Endometrial microvascular endothelial cells (primary cell): ENCODE measurements around the gene DAG1. TPM values are rescaled to one million over a fixed set of nuclear protein-coding genes. Genes with fewer than 3 reads are reported as not detected.

ENCODE experiments used
- in situ Hi-C: cut with HindIII; loops from 2 replicates; pipeline ENCODE4 v1.10.0; 2017; ENCODE audit warnings: low sequenced_read_pairs, low pct_unique_long_range_greater_than_20kb; ENCODE audit errors: inconsistent ontology term
- total RNA-seq: library from RNA; depleted of rRNA; stranded (reverse); fragments of >200 nt; gene quantifications from one replicate; pipeline ENCODE4 v1.2.3, GENCODE V29; 2015; ENCODE audit errors: inconsistent ontology term

Gene DAG1
- total RNA-seq, 1 donor from 2014 or later = 107 TPM

DNA sequence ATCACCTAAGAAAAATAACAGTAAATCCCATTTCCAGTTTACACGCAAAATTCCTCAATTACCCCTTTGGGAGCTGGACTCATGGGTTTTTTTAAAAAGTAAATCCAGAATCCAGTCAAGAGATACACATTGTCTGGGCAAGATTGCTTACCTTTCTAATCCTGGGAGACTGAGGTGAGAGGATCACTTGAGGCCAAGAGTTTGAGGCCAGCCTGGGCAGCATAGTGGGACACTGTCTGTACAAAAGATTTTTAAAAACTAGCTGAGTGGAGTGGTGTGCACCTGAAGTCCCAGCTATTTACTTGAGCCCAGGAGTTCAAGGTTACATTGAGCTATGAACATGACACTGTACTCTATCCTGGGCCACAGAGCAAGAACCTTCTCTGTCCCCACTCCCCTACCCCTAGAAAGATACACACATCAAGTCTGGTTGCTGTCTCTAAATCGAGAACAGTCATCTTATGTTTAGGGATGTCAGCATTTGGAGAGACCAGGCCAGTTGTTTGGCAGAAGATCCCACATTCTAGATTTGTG, 39.0 kb downstream of the DAG1 start:
- in situ Hi-C loops = no loop called here

DNA sequence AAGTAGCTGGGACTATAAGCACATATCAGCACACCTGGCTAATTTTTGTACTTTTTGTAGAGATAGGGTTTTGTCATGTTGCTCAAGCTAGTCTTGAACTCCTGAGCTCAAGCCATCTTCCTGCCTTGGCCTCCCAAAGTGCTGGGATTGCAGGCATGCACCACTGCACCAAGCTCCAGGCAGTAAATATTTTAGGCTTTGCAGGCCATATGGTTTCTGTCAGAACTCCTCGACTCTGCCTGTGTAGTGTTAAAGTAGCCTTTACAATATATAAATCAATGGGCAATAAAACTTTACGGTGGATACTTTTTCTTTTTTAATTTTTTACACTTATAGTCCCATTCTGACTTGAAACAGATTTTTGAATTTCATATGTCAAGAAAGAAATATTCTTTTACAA, 41.6 kb downstream of the DAG1 start:
- in situ Hi-C loops = no loop called here

- in situ Hi-C loops = no loop called here
These were observed 42.8 kb downstream of the DAG1 start for GRCh38 chr3:49512781-49513355.

DNA sequence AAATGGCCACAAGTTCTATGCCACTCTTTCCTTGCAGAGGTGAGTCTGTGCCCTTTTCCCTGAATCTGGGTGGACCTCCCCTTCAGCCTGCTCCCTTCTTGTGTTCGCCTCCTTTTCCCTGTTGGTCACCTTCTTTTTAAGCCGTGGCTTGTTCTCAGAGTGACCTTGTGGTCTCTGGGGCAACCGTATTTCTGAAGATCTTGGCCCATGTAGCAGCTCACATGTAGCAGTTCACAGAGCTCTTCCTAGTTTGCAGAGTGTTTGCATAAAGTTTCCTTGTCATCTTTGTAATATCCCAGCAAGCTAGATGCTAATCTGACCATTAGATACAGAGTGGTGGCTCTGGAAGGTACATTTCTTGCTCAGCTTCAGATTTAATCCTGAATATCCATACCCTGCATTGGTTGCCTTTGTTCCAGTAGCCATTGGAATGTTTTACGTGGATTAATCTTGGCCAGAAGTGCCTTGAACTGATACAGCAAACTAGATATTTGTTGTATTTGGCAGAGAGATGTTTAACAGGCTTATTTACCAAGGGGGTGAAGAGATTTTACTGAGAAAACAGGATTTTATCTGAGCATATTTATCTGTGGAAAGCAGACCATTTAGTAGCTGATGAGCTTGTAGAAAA, 43.5 kb downstream of the DAG1 start:
- in situ Hi-C loops = no loop called here

GRCh38 chr3:49518016-49518415, 47.9 kb downstream of the DAG1 start:
- in situ Hi-C loops = no loop called here

DNA sequence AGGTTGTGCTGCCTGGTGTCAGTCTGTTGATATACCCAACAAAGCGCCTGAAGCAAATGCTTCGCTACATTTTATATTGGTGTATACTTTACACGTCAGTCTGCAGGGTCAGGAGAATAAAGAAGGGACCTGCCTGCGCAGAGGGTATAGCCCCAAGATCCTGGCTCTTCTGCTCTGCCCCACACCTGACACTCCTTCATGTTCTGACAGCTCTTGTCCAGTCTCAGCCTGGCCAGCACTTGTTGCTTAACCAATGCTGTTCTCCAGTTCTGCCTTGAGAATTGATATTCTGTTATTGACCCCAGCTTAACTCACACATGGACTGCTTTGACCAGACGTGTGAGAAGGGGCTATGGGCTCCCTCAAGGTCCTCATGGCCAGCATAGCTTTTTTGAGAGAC, 48.4 kb downstream of the DAG1 start:
- in situ Hi-C loops = no loop called here

DNA sequence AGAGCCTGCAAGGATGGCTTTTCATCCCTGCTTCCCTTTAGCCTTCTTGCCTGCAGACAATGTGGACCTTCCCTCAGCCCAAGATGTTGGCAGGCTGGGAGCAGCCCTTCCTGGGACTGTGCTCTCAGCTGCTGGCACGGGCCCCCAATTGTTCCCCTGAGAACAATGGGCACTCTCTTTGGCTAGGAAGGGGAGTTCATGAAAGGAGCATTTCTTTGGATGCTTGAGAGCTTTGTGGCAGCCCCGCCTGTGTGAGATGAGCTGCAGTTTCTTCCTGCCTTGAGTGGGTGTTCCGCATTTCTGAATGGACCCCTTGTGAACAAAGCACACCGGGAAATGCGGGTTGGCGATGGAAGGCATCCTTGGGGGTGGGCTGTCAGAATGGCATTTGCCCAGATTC, 49.2 kb downstream of the DAG1 start:
- in situ Hi-C loops = no loop called here

DNA sequence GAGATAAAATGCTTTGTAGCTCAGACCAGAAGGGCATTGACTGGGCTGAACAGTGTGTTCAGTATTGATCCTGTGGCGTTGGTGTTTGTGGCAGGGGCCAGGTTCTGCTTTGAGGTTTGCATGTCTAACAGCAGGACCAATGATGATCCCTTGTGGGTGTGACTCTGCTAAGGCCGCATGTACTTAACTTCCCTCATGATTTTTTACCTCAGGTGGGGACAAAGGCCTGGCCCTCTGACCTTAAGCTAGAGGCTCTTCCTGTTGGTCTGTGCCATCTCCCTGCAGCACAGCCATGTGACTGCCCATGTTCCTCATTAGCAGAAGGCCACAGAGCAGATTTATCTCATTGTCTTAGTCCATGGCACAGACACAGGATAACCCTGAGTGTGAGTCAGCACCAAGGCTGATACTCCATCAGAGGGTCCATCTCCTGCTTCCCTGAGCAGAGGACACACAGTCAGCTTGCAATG, 49.9 kb downstream of the DAG1 start:
- in situ Hi-C loops = no loop called here

DNA sequence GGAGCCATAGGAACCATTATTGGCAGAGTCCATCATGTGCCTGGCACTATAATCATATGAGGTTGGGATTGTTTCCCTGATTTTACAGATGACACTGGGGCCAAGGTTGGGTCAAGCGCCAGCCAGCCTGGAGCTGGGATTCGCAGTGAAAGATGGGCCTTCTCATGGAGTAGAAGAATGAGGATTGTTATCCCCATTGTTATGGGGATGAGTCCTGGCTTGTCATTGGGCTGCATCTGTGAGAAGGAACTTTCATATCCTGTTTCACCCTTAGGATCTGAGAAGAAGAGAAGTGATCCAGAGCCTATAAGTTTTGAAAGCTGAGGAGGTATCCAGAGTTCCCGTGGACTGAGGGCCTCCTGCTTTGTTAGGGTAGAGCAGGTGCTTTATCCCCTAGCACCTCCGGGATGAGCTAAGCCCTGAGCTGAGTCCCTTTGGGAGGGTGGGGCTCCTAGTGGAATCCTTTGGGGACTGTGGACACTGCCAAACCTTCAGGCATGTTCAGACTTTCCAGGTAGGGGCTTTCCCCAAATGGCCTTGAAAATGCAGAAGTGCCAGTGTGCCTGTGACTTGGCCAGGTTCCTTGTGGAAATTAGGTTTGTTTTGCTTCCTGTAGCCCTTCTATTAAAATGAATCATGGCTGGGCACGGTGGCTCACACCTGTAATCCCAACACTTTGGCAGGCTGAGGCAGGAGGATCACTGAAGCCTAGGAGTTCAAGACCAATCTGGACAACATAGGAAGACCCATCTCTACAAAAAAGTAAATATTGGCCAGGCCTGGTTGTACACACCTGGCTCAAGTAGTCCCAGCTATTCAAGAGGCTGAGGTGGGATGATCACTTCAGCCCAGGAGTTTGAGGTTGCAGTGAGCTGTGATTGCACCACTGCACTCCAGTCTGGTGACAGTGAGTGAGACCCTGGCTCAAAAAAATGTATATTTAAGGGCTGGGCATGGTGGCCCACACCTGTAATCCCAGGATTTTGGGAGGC, 54.0 kb downstream of the DAG1 start:
- in situ Hi-C loops = no loop called here

GRCh38 chr3:49529567-49529966, 59.5 kb downstream of the DAG1 start:
- in situ Hi-C loops = no loop called here

DNA sequence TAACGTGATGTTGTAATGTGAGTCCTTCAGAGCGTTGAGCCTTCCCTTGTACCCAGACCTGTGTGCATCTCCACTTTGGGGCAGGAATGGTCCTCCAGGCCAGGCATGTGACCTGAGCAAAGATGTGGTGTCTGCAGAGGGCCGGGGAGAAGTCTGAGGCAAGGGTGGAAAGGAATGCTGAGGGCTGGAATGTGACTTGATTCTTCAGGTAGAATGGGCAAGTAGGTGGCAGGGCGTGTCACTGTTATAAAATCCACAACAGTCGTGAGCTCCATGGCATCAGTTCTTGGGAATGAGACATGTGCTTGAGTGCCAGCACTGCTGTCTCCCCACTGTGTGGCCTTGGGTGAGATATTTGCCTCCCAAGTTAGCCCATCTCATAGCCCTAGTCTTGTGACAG, 60.2 kb downstream of the DAG1 start:
- in situ Hi-C loops = no loop called here

GRCh38 chr3:49530701-49531100, 60.6 kb downstream of the DAG1 start:
- in situ Hi-C loops = no loop called here

GRCh38 chr3:49531218-49531617, 61.2 kb downstream of the DAG1 start:
- in situ Hi-C loops = no loop called here

- in situ Hi-C loops = no loop called here
These were observed 61.6 kb downstream of the DAG1 start for GRCh38 chr3:49531715-49532114.

DNA sequence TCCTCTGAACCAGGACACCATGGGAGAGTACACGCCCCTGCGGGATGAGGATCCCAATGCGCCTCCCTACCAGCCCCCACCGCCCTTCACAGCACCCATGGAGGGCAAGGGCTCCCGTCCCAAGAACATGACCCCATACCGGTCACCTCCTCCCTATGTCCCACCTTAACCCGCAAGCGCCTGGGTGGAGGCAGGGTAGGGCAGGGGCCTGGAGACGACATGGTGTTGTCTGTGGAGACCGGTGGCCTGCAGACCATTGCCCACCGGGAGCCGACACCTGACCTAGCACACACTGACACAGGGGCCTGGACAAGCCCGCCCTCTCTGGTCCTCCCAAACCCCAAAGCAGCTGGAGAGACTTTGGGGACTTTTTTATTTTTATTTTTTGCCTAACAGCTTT, 63.0 kb downstream of the DAG1 start:
- in situ Hi-C loops = no loop called here

GRCh38 chr3:49533786-49534519, 63.9 kb downstream of the DAG1 start:
- in situ Hi-C loops = no loop called here

DNA sequence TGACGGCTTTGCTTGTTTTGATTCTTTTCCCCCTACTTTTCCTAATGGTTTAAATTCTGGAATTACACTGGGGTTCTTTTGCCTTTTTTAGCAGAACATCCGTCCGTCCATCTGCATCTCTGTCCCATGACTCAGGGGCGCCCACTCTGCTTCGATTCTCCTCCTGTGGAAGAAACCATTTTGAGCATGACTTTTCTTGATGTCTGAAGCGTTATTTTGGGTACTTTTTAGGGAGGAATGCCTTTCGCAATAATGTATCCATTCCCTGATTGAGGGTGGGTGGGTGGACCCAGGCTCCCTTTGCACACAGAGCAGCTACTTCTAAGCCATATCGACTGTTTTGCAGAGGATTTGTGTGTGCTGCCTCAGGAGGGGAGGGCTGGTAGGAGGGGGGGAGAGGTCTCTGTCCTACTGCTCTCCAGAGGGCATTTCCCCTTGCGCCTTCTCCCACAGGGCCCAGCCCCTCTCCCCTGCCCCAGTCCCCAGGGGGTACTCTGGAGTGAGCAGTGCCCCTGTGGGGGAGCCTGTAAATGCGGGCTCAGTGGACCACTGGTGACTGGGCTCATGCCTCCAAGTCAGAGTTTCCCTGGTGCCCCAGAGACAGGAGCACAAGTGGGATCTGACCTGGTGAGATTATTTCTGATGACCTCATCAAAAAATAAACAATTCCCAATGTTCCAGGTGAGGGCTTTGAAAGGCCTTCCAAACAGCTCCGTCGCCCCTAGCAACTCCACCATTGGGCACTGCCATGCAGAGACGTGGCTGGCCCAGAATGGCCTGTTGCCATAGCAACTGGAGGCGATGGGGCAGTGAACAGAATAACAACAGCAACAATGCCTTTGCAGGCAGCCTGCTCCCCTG, 64.7 kb downstream of the DAG1 start:
- in situ Hi-C loops = no loop called here
